RWPE2 (cell line): ENCODE data around the gene HOXB6.

Experiments used
- ATAC-seq: fragments of 200-7000 bp; cut with Tn5 transposase; 3 replicates; pipeline ENCODE4 v1.9.1; 2021; ENCODE audit warnings: low read depth
- DNase-seq: peaks from one replicate; pipeline ENCODE4 v3.0.0-alpha.2; 2020; ENCODE audit warnings: low spot score
- H3K27ac ChIP-seq: fragments of 450-650 bp; 2 replicates; pipeline ENCODE4 v1.5.1; 2017; ENCODE audit warnings: mild to moderate bottlenecking; ENCODE audit not compliant: poor library complexity, severe bottlenecking
- H3K27me3 ChIP-seq: fragments of 250-450 bp; sonication (Bioruptor Pico); 2 replicates; pipeline ENCODE4 v1.5.1; 2021; ENCODE audit warnings: mild to moderate bottlenecking, moderate library complexity; ENCODE audit not compliant: insufficient read depth, poor library complexity, severe bottlenecking
- H3K36me3 ChIP-seq: fragments of 250-450 bp; sonication (Bioruptor Pico); 2 replicates; pipeline ENCODE4 v1.5.1; 2020; ENCODE audit warnings: low read depth, mild to moderate bottlenecking, moderate library complexity
- H3K4me1 ChIP-seq: fragments of 250-450 bp; sonication (Bioruptor Pico); 2 replicates; pipeline ENCODE4 v1.5.1; 2021; ENCODE audit warnings: mild to moderate bottlenecking, moderate library complexity; ENCODE audit not compliant: insufficient read depth, poor library complexity, severe bottlenecking
- H3K4me3 ChIP-seq: fragments of 250-450 bp; sonication (Bioruptor Pico); 2 replicates; pipeline ENCODE4 v1.5.1; 2021; ENCODE audit warnings: mild to moderate bottlenecking, moderate library complexity; ENCODE audit not compliant: severe bottlenecking
- H3K9me3 ChIP-seq: fragments of 250-450 bp; sonication (Bioruptor Pico); 2 replicates; pipeline ENCODE4 v1.5.1; 2021; ENCODE audit warnings: mild to moderate bottlenecking, moderate library complexity; ENCODE audit not compliant: severe bottlenecking
- CTCF ChIP-seq: fragments of 450-650 bp; IDR thresholded peaks from one replicate; pipeline ENCODE4 v1.5.1; 2017; ENCODE audit warnings: mild to moderate bottlenecking, moderate library complexity; ENCODE audit not compliant: poor library complexity, severe bottlenecking

The HOXB6 gene

DNA sequence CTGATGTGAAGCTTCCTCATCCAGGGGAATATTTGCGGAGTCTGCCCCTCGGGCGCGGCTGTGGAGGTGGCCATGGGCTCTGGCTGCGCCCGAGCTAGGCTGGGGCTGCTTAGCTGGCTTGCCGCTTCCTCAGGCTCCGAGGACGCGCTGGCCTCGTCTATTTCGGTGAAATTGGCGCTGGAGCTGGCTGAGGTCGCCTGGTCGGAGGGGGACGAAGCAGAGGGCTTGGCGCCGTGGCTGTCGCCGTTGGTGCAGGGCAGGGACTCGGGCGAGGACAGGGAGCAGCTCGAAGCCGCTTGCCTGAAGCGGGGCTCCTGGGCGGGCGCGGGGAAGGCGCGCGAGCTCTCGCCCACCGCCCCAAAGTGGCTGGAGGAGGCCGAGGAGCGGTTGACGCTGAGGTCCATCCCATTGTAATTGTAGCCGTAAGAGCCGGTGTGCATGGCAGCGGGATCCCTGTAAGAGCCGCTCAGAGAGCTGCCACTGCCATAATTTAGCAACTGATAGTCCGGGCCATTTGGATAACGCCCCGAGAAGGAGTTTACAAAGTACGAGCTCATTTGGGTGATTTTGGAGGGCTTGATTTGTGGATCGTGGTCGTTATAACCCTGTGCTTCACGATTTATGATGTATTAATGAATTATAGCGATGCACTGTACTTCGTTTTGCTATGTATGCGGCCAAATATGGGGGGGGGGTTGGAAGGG lies 11.5 kb downstream of the HOXB6 start, which contains the start of gene HOXB5:
HOXB5 (minus strand) TSS at position 654 of the 704 bp plus-strand sequence; CDS start at position 557, 97 bp downstream.
- H3K4me3 ChIP-seq: no peak within 1 kb of the TSS
- DNase-seq: no peak
- no peak for ATAC-seq
- no peak within 1 kb of the TSS for H3K27ac ChIP-seq
- no peaks in the 10 kb centered on the region for H3K4me1 ChIP-seq
- H3K9me3 ChIP-seq: no peaks in the 10 kb centered on the region
- H3K36me3 ChIP-seq: no peaks in the 10 kb centered on the region
- no peaks in the 10 kb centered on the region for H3K27me3 ChIP-seq
- TF ChIP-seq CTCF: no peak

GRCh38 chr17:48592577-48592976 lies 12.2 kb downstream of the HOXB6 start:
- TF ChIP-seq CTCF: no peak
- Histone ChIP-seq H3K27me3 (no peaks in the 10 kb centered on the region), H3K4me3 (no peak overlapping the region), H3K4me1 (peaks cover 3% of the 10 kb centered on the region), H3K9me3 (no peaks in the 10 kb centered on the region), H3K27ac (no peak overlapping the region), H3K36me3 (no peaks in the 10 kb centered on the region)
- no peak for DNase-seq
- no peak for ATAC-seq

- H3K4me3 ChIP-seq: no peak overlapping the region
- ATAC-seq (no peak), DNase-seq (no peak)
- H3K27me3 ChIP-seq: no peaks in the 10 kb centered on the region
- H3K36me3 ChIP-seq: no peaks in the 10 kb centered on the region
- peaks cover 6% of the 10 kb centered on the region for H3K4me1 ChIP-seq
- TF ChIP-seq CTCF: no peak
- H3K27ac ChIP-seq: no peak overlapping the region
- no peaks in the 10 kb centered on the region for H3K9me3 ChIP-seq
Observed at GRCh38 chr17:48592057-48592514, 12.7 kb downstream of the HOXB6 start.

DNA sequence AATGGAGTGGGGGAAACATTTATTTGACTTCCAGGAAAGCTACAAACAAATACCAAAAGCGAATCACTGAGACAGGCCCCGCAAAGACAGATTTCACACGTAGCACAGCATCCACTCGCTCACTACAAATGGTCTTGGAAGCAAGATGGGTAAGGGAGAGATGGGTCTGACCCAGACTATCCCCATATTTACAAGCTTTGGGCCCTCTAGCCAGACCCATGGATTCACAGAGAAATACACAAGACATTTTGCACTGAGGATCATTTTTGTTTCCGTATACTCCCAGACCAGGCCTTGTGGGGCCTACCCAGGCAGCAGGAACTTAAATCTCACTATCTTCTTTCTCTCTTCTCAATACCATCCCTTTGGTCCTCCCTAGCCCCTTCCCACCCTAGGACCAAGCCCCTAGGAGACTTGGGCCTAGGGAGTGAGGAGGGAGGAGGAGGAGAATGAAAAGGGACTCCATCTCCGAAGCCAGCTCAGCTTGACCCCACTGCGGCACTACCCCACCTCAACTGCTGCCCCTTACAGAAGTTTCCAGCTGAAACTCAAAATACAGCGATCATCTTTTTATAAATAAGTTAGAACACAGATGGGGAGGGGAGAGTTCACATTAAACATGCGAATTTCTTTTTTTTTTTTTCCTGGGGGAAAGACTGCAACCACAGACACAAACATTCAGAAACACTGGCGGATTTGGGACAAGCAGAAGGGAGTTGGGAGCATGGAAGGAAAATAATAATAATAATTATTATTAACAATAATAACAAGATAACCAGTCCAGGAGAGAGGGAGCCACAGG lies 13.3 kb downstream of the HOXB6 start:
- peaks cover 6% of the 10 kb centered on the region for H3K4me1 ChIP-seq
- no peaks in the 10 kb centered on the region for H3K27me3 ChIP-seq
- H3K4me3 ChIP-seq: no peak overlapping the region
- H3K36me3 ChIP-seq: no peaks in the 10 kb centered on the region
- H3K27ac ChIP-seq: no peak overlapping the region
- DNase-seq: no peak
- no peak for TF ChIP-seq CTCF
- no peak for ATAC-seq
- no peaks in the 10 kb centered on the region for H3K9me3 ChIP-seq
